WTC11 (cell line): Measurements from ENCODE around the gene TBRG1. TPM values are rescaled to one million over a fixed set of nuclear protein-coding genes. Genes with fewer than 3 reads are reported as not detected.

Experiments
- ARID4B ChIP-seq: sonication (generic); formaldehyde crosslinking; IDR thresholded peaks from 2 replicates; pipeline ENCODE4 v1.8.0; 2023; ENCODE audit warnings: missing genetic modification reagents, mild to moderate bottlenecking, borderline replicate concordance
- ATF2 ChIP-seq: sonication (generic); formaldehyde crosslinking; IDR thresholded peaks from 2 replicates; pipeline ENCODE4 v1.8.1; 2022; ENCODE audit warnings: low read depth, missing genetic modification reagents, borderline replicate concordance
- CBFB ChIP-seq: sonication (generic); formaldehyde crosslinking; IDR thresholded peaks from 2 replicates; pipeline ENCODE4 v1.8.1; 2022; ENCODE audit warnings: mild to moderate bottlenecking, low read depth, missing genetic modification reagents
- CDX4 ChIP-seq: fragments of 250-450 bp; sonication (Bioruptor Pico); IDR thresholded peaks from 2 replicates; pipeline ENCODE4 v1.9.0; 2021; ENCODE audit warnings: moderate library complexity, mild to moderate bottlenecking, inconsistent platforms, borderline replicate concordance
- E2F1 ChIP-seq: sonication (generic); formaldehyde crosslinking; IDR thresholded peaks from 2 replicates; pipeline ENCODE4 v1.8.0; 2022; ENCODE audit warnings: mild to moderate bottlenecking, missing genetic modification reagents
- E2F4 ChIP-seq: sonication (generic); formaldehyde crosslinking; IDR thresholded peaks from 2 replicates; pipeline ENCODE4 v1.8.1; 2022; ENCODE audit warnings: low read depth, mild to moderate bottlenecking, moderate library complexity, missing genetic modification reagents, borderline replicate concordance
- E2F5 ChIP-seq: sonication (generic); formaldehyde crosslinking; IDR thresholded peaks from 2 replicates; pipeline ENCODE4 v1.8.1; 2022; ENCODE audit warnings: mild to moderate bottlenecking, moderate library complexity, missing genetic modification reagents
- ERG ChIP-seq: fragments of 250-450 bp; sonication (Bioruptor Pico); IDR thresholded peaks from 2 replicates; pipeline ENCODE4 v1.8.0; 2021; ENCODE audit warnings: mild to moderate bottlenecking
- FOXP1 ChIP-seq: sonication (generic); formaldehyde crosslinking; IDR thresholded peaks from 2 replicates; pipeline ENCODE4 v1.8.0; 2022; ENCODE audit warnings: missing genetic modification reagents, mild to moderate bottlenecking, moderate library complexity, borderline replicate concordance
- GTF2I ChIP-seq: fragments of 250-450 bp; sonication (Bioruptor Pico); conservative IDR thresholded peaks from 2 replicates; pipeline ENCODE4 v1.4.0; 2021; ENCODE audit warnings: mild to moderate bottlenecking
- HMGA2 ChIP-seq: fragments of 250-450 bp; sonication (Bioruptor Pico); IDR thresholded peaks from 2 replicates; pipeline ENCODE4 v1.4.0; 2021; ENCODE audit warnings: mild to moderate bottlenecking, moderate library complexity
- OVOL2 ChIP-seq: fragments of 250-450 bp; sonication (Bioruptor Pico); IDR thresholded peaks from 2 replicates; pipeline ENCODE4 v1.9.0; 2021; ENCODE audit warnings: mild to moderate bottlenecking, borderline replicate concordance
- PRDM15 ChIP-seq: sonication (generic); formaldehyde crosslinking; IDR thresholded peaks from 2 replicates; pipeline ENCODE4 v1.8.0; 2022; ENCODE audit warnings: missing genetic modification reagents
- SP1 ChIP-seq: sonication (generic); formaldehyde crosslinking; conservative IDR thresholded peaks from 2 replicates; pipeline ENCODE4 v1.8.1; 2022; ENCODE audit warnings: missing genetic modification reagents
- USF2 ChIP-seq: sonication (generic); formaldehyde crosslinking; IDR thresholded peaks from 2 replicates; pipeline ENCODE4 v1.8.1; 2023; ENCODE audit warnings: mild to moderate bottlenecking, missing genetic modification reagents, moderate library complexity
- ZBTB21 ChIP-seq: sonication (generic); formaldehyde crosslinking; IDR thresholded peaks from 2 replicates; pipeline ENCODE4 v1.8.1; 2023; ENCODE audit warnings: mild to moderate bottlenecking, missing genetic modification reagents, borderline replicate concordance
- ZNF138 ChIP-seq: sonication (generic); formaldehyde crosslinking; conservative IDR thresholded peaks from 2 replicates; pipeline ENCODE4 v1.8.1; 2022; ENCODE audit warnings: mild to moderate bottlenecking, moderate library complexity, missing genetic modification reagents
- ZNF219 ChIP-seq: sonication (generic); formaldehyde crosslinking; IDR thresholded peaks from 2 replicates; pipeline ENCODE4 v1.8.0; 2023; ENCODE audit warnings: missing genetic modification reagents, mild to moderate bottlenecking, borderline replicate concordance
- ZNF232 ChIP-seq: sonication (generic); formaldehyde crosslinking; IDR thresholded peaks from 2 replicates; pipeline ENCODE4 v1.8.0; 2022; ENCODE audit warnings: mild to moderate bottlenecking, missing genetic modification reagents
- total RNA-seq: library from RNA; stranded (reverse); gene quantifications from 3 replicates; pipeline ENCODE4 v1.2.3, GENCODE V29; 2021

The TBRG1 gene
- total RNA-seq, 1 experiment from 2014 or later = 30.0 TPM

GRCh38 chr11:124622531-124623451 lies at the start of gene TBRG1 (continued):
- TF ChIP-seq CBFB (CRISPR knock-in tag) (no peak), ZNF219 (CRISPR knock-in tag) (no peak), CDX4 (CRISPR knock-in tag) (no peak), FOXP1 (CRISPR knock-in tag) (peak; percentile 65; the same call in 1 of the 2 replicates), PRDM15 (no peak), ZBTB21 (CRISPR knock-in tag) (no peak), ARID4B (0 out of 2 replicates have a peak, but pooled peaks have one; percentile 39), E2F5 (CRISPR knock-in tag) (0 out of 2 replicates have a peak, but pooled peaks have one; percentile 52), SP1 (CRISPR knock-in tag) (peak; percentile 62), ZNF138 (CRISPR knock-in tag) (no peak), HMGA2 (CRISPR knock-in tag) (no peak), E2F1 (CRISPR knock-in tag) (no peak), OVOL2 (CRISPR knock-in tag) (no peak), ERG (CRISPR knock-in tag) (no peak), USF2 (no peak), E2F4 (CRISPR knock-in tag) (no peak), ZNF232 (CRISPR knock-in tag) (no peak), GTF2I (CRISPR knock-in tag) (no peak), ATF2 (CRISPR knock-in tag) (no peak)
